GM23338 (cell line): ENCODE results near the gene PARD3. TPM values are rescaled to one million over a fixed set of nuclear protein-coding genes. Genes with fewer than 3 reads are reported as not detected.

Source experiments
- ATAC-seq: fragments of 200-7000 bp; cut with Tn5 transposase; 3 replicates; pipeline ENCODE4 v1.9.1; 2020
- DNase-seq: peaks from one replicate; pipeline ENCODE4 v3.0.0-alpha.2; 2015; ENCODE audit warnings: low spot score
- H2AFZ ChIP-seq: fragments of 200-600 bp; sonication (generic); 2 replicates; pipeline ENCODE4 v1.8.0; 2016; ENCODE audit warnings: antibody characterized with exemption, mild to moderate bottlenecking, moderate library complexity
- H3F3A ChIP-seq: fragments of 200-600 bp; sonication (generic); replicated peaks from 2 replicates; pipeline ENCODE4 v1.8.0; 2017; ENCODE audit warnings: antibody characterized with exemption, mixed run types, low read depth
- H3K27ac ChIP-seq: fragments of 200-600 bp; sonication (generic); 2 replicates; pipeline ENCODE4 v1.6.1; 2016; ENCODE audit warnings: low read depth
- H3K27me3 ChIP-seq: fragments of 200-600 bp; sonication (generic); 2 replicates; pipeline ENCODE4 v1.8.0; 2016; ENCODE audit warnings: mild to moderate bottlenecking, mixed run types, moderate library complexity; ENCODE audit not compliant: insufficient read depth
- H3K36me3 ChIP-seq: fragments of 200-600 bp; sonication (generic); 2 replicates; pipeline ENCODE4 v1.8.0; 2016; ENCODE audit warnings: mild to moderate bottlenecking; ENCODE audit not compliant: insufficient read depth
- H3K4me1 ChIP-seq: fragments of 200-600 bp; sonication (generic); 2 replicates; pipeline ENCODE4 v1.8.0; 2016; ENCODE audit warnings: mild to moderate bottlenecking, moderate library complexity; ENCODE audit not compliant: insufficient read depth
- H3K4me2 ChIP-seq: fragments of 200-600 bp; sonication (generic); 2 replicates; pipeline ENCODE4 v1.7.1; 2017; ENCODE audit warnings: mixed run types
- H3K4me3 ChIP-seq: fragments of 200-600 bp; sonication (generic); 2 replicates; pipeline ENCODE4 v1.6.1; 2016; ENCODE audit warnings: mixed run types
- H3K79me2 ChIP-seq: fragments of 200-600 bp; sonication (generic); replicated peaks from 2 replicates; pipeline ENCODE4 v1.8.0; 2017; ENCODE audit warnings: mild to moderate bottlenecking; ENCODE audit not compliant: insufficient read depth
- H3K9me2 ChIP-seq: fragments of 200-600 bp; sonication (generic); 2 replicates; pipeline ENCODE4 v1.8.0; 2017; ENCODE audit not compliant: insufficient read depth
- H4K20me1 ChIP-seq: fragments of 200-600 bp; sonication (generic); replicated peaks from 2 replicates; pipeline ENCODE4 v1.8.0; 2017; ENCODE audit warnings: mild to moderate bottlenecking; ENCODE audit not compliant: insufficient read depth
- H3K27ac Mint-ChIP-seq: 2 replicates; pipeline ENCODE4 v1.8.0; 2020; ENCODE audit warnings: inconsistent platforms, mild to moderate bottlenecking, moderate library complexity, mixed read lengths
- H3K27me3 Mint-ChIP-seq: 3 replicates; pipeline ENCODE4 v1.8.0; 2022; ENCODE audit warnings: low read depth, mild to moderate bottlenecking, moderate library complexity, mixed read lengths, inconsistent platforms; ENCODE audit not compliant: insufficient read depth, poor library complexity
- H3K36me3 Mint-ChIP-seq: 3 replicates; pipeline ENCODE4 v1.8.0; 2021; ENCODE audit warnings: low read depth, mild to moderate bottlenecking, inconsistent platforms, moderate library complexity, mixed read lengths
- H3K4me1 Mint-ChIP-seq: 3 replicates; pipeline ENCODE4 v1.8.0; 2020; ENCODE audit warnings: mild to moderate bottlenecking, inconsistent platforms, mixed read lengths
- H3K4me3 Mint-ChIP-seq: 3 replicates; pipeline ENCODE4 v1.8.0; 2021; ENCODE audit warnings: moderate library complexity, mild to moderate bottlenecking, inconsistent platforms, mixed read lengths
- H3K9me3 Mint-ChIP-seq: 3 replicates; pipeline ENCODE4 v1.8.0; 2020; ENCODE audit warnings: moderate library complexity, mild to moderate bottlenecking, inconsistent platforms, mixed read lengths
- CREB1 ChIP-seq: fragments of 250-450 bp; sonication (Bioruptor Pico); IDR thresholded peaks from 2 replicates; pipeline ENCODE4 v1.5.0; 2020; ENCODE audit warnings: low read depth, mild to moderate bottlenecking, moderate library complexity
- CTCF ChIP-seq, 2 experiments: fragments of 200-600 bp in 1 of 2; sonication (generic) in 1 of 2; conservative IDR thresholded peaks; 2 replicates each; pipeline versions ENCODE4 v1.5.1 to v1.6.1; 2016 to 2017; ENCODE audit warnings: antibody characterized with exemption in 2 of 2, low read depth in 2 of 2, mild to moderate bottlenecking in 2 of 2, moderate library complexity in 1 of 2
- EZH2 ChIP-seq: fragments of 200-600 bp; sonication (generic); IDR thresholded peaks from one replicate; pipeline ENCODE4 v1.8.0; 2017; ENCODE audit warnings: antibody characterized with exemption, mild to moderate bottlenecking, low read depth; ENCODE audit not compliant: unreplicated experiment
- EZH2phosphoT487 ChIP-seq: fragments of 200-600 bp; sonication (generic); IDR thresholded peaks from one replicate; pipeline ENCODE4 v1.8.1; 2018; ENCODE audit warnings: antibody characterized with exemption; ENCODE audit not compliant: unreplicated experiment
- JUNB ChIP-seq: IDR thresholded peaks from one replicate; pipeline ENCODE4 v1.6.1; 2016; ENCODE audit warnings: antibody characterized with exemption; ENCODE audit not compliant: unreplicated experiment
- NANOG ChIP-seq: IDR thresholded peaks from 2 replicates; pipeline ENCODE4 v1.6.1; 2016; ENCODE audit warnings: antibody characterized with exemption, borderline replicate concordance
- POLR2AphosphoS5 ChIP-seq: IDR thresholded peaks from 2 replicates; pipeline ENCODE4 v1.6.1; 2016; ENCODE audit warnings: antibody characterized with exemption, low read depth
- REST ChIP-seq: IDR thresholded peaks from one replicate; pipeline ENCODE4 v1.6.1; 2018; ENCODE audit warnings: antibody characterized with exemption; ENCODE audit not compliant: unreplicated experiment
- STAT1 ChIP-seq: IDR thresholded peaks from one replicate; pipeline ENCODE4 v1.6.1; 2016; ENCODE audit warnings: antibody characterized with exemption; ENCODE audit not compliant: unreplicated experiment
- ZNF114 ChIP-seq: fragments of 250-450 bp; sonication (Bioruptor Pico); IDR thresholded peaks from 2 replicates; pipeline ENCODE4 v1.5.0; 2020; ENCODE audit warnings: mild to moderate bottlenecking, moderate library complexity
- ZNF331 ChIP-seq: fragments of 250-450 bp; sonication (Bioruptor Pico); IDR thresholded peaks from 2 replicates; pipeline ENCODE4 v1.5.0; 2020; ENCODE audit warnings: low read depth, mild to moderate bottlenecking, moderate library complexity
- polyA plus RNA-seq: library from polyadenylated mRNA; unstranded; fragments of >200 nt; fragmentation: Nextera tagmentation; extraction: Ambion mirVana; gene quantifications from 2 replicates; pipeline ENCODE4 v1.2.1, GENCODE V29; 2016
- total RNA-seq: library from RNA; depleted of rRNA; stranded (reverse); fragments of >200 nt; shearing (Covaris generic); gene quantifications from 2 replicates; pipeline ENCODE4 v1.2.3, GENCODE V29; 2014
- TF ChIP-seq, protein P1 (sequence below): fragments of 250-450 bp; sonication (Bioruptor Pico); IDR thresholded peaks from 2 replicates; pipeline ENCODE4 v1.5.0; 2020; ENCODE audit warnings: mild to moderate bottlenecking, moderate library complexity
- TF ChIP-seq, protein P2 (sequence below): IDR thresholded peaks from 2 replicates; pipeline ENCODE4 v1.6.1; 2016; ENCODE audit warnings: antibody characterized with exemption

The PARD3 gene
- total and polyA plus RNA-seq, 2 experiments from 2014 or later = 30.2 to 51.4 TPM

- H3K36me3 Mint-ChIP-seq = no peaks in the 10 kb centered on the region
- Histone ChIP-seq H3K79me2 (peaks cover 73% of the 10 kb centered on the region), H3K4me1 (peaks cover 61% of the 10 kb centered on the region), H3K9me2 (no peaks in the 10 kb centered on the region), H3K4me3 (no peak overlapping the region), H3K27ac (no peak overlapping the region), H3K27me3 (peaks cover 15% of the 10 kb centered on the region), H3K36me3 (no peaks in the 10 kb centered on the region), H2AFZ (no peak overlapping the region), H3K4me2 (no peak overlapping the region), H4K20me1 (peaks cover 50% of the 10 kb centered on the region), H3F3A (0 out of 2 replicates have a peak, but pooled peaks cover 3% of the 10 kb centered on the region)
- ATAC-seq (no peak), DNase-seq (no peak)
- H3K4me3 Mint-ChIP-seq = no peak overlapping the region; the same call in 2 of the 3 replicates
- no peaks in the 10 kb centered on the region for H3K9me3 Mint-ChIP-seq
- TF ChIP-seq EZH2 (no peak), STAT1 (no peak), ZNF331 (CRISPR knock-in tag) (no peak), EZH2phosphoT487 (no peak), REST (no peak), JUNB (no peak), POLR2AphosphoS5 (no peak), CTCF (conservative IDR thresholded peaks at IDR 0.05; ENCODE audit: low read depth in 2 of 2) (no peak), ZNF114 (CRISPR knock-in tag) (no peak), NANOG (no peak), CREB1 (CRISPR knock-in tag) (no peak)
- TF ChIP-seq, protein P1, sequence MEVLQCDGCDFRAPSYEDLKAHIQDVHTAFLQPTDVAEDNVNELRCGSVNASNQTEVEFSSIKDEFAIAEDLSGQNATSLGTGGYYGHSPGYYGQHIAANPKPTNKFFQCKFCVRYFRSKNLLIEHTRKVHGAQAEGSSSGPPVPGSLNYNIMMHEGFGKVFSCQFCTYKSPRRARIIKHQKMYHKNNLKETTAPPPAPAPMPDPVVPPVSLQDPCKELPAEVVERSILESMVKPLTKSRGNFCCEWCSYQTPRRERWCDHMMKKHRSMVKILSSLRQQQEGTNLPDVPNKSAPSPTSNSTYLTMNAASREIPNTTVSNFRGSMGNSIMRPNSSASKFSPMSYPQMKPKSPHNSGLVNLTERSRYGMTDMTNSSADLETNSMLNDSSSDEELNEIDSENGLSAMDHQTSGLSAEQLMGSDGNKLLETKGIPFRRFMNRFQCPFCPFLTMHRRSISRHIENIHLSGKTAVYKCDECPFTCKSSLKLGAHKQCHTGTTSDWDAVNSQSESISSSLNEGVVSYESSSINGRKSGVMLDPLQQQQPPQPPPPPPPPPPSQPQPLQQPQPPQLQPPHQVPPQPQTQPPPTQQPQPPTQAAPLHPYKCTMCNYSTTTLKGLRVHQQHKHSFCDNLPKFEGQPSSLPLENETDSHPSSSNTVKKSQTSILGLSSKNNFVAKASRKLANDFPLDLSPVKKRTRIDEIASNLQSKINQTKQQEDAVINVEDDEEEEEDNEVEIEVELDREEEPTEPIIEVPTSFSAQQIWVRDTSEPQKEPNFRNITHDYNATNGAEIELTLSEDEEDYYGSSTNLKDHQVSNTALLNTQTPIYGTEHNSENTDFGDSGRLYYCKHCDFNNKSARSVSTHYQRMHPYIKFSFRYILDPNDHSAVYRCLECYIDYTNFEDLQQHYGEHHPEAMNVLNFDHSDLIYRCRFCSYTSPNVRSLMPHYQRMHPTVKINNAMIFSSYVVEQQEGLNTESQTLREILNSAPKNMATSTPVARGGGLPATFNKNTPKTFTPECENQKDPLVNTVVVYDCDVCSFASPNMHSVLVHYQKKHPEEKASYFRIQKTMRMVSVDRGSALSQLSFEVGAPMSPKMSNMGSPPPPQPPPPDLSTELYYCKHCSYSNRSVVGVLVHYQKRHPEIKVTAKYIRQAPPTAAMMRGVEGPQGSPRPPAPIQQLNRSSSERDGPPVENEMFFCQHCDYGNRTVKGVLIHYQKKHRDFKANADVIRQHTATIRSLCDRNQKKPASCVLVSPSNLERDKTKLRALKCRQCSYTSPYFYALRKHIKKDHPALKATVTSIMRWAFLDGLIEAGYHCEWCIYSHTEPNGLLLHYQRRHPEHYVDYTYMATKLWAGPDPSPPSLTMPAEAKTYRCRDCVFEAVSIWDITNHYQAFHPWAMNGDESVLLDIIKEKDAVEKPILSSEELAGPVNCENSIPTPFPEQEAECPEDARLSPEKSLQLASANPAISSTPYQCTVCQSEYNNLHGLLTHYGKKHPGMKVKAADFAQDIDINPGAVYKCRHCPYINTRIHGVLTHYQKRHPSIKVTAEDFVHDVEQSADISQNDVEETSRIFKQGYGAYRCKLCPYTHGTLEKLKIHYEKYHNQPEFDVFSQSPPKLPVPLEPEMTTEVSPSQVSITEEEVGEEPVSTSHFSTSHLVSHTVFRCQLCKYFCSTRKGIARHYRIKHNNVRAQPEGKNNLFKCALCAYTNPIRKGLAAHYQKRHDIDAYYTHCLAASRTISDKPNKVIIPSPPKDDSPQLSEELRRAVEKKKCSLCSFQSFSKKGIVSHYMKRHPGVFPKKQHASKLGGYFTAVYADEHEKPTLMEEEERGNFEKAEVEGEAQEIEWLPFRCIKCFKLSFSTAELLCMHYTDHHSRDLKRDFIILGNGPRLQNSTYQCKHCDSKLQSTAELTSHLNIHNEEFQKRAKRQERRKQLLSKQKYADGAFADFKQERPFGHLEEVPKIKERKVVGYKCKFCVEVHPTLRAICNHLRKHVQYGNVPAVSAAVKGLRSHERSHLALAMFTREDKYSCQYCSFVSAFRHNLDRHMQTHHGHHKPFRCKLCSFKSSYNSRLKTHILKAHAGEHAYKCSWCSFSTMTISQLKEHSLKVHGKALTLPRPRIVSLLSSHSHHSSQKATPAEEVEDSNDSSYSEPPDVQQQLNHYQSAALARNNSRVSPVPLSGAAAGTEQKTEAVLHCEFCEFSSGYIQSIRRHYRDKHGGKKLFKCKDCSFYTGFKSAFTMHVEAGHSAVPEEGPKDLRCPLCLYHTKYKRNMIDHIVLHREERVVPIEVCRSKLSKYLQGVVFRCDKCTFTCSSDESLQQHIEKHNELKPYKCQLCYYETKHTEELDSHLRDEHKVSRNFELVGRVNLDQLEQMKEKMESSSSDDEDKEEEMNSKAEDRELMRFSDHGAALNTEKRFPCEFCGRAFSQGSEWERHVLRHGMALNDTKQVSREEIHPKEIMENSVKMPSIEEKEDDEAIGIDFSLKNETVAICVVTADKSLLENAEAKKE (CRISPR knock-in tag) = no peak
- TF ChIP-seq, protein P2, sequence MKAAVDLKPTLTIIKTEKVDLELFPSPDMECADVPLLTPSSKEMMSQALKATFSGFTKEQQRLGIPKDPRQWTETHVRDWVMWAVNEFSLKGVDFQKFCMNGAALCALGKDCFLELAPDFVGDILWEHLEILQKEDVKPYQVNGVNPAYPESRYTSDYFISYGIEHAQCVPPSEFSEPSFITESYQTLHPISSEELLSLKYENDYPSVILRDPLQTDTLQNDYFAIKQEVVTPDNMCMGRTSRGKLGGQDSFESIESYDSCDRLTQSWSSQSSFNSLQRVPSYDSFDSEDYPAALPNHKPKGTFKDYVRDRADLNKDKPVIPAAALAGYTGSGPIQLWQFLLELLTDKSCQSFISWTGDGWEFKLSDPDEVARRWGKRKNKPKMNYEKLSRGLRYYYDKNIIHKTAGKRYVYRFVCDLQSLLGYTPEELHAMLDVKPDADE = no peak
- peaks cover 28% of the 10 kb centered on the region for H3K27me3 Mint-ChIP-seq
- no peak overlapping the region for H3K27ac Mint-ChIP-seq
- H3K4me1 Mint-ChIP-seq = peaks cover 64% of the 10 kb centered on the region
These were observed 3.1 kb downstream of the PARD3 start for GRCh38 chr10:34811968-34812514.
